NB4 (cell line): ENCODE data around the gene CD93.

Experiments
- CTCF ChIP-seq: IDR thresholded peaks from one replicate; pipeline ENCODE4 v1.5.1; 2012; ENCODE audit warnings: low read depth, low read length
- TF ChIP-seq, protein P1 (sequence below): IDR thresholded peaks from 2 replicates; pipeline ENCODE4 v1.6.1; 2011; ENCODE audit warnings: low read depth, low read length

GRCh38 chr20:23105193-23105592 lies 19.1 kb upstream of the CD93 start:
- TF ChIP-seq, protein P1, sequence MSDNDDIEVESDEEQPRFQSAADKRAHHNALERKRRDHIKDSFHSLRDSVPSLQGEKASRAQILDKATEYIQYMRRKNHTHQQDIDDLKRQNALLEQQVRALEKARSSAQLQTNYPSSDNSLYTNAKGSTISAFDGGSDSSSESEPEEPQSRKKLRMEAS, result no peak
- TF ChIP-seq CTCF, result no peak
